ENCODE data around the gene SEC23A.

Gene SEC23A

DNA sequence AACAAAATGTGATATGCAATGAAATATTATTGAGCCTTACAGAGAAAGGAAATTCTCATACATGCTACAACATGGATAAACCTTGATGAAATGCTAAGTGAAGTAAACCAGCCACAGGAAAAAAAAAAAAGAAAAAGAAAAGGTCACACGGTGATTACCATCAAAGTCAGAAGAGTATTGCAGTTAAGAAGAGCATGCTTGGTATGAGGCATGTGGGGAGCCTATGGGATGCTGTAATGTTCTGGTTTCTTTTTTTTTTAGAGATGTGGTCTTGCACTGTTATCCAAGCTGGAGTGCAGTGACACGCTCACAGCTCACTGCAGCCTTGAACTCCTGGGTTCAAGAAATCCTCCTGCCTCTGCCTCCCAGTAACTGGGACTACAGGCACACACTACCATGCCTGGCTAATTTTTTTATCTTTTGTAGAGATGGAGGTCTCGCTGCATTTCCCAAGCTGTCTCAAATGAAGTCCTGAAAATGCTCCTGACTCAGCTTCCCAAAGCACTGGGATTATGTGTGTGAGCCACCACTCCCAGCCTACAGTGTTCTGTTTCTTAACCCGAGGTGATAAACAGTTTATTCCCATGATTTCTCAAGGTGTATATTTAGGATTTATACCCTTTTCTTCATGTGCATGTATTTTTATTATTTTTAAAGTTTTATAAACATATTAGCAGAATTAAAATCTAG, 96.2 kb downstream of the SEC23A start:
- TF ChIP-seq, protein P1, sequence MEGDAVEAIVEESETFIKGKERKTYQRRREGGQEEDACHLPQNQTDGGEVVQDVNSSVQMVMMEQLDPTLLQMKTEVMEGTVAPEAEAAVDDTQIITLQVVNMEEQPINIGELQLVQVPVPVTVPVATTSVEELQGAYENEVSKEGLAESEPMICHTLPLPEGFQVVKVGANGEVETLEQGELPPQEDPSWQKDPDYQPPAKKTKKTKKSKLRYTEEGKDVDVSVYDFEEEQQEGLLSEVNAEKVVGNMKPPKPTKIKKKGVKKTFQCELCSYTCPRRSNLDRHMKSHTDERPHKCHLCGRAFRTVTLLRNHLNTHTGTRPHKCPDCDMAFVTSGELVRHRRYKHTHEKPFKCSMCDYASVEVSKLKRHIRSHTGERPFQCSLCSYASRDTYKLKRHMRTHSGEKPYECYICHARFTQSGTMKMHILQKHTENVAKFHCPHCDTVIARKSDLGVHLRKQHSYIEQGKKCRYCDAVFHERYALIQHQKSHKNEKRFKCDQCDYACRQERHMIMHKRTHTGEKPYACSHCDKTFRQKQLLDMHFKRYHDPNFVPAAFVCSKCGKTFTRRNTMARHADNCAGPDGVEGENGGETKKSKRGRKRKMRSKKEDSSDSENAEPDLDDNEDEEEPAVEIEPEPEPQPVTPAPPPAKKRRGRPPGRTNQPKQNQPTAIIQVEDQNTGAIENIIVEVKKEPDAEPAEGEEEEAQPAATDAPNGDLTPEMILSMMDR (IDR thresholded peaks at IDR 0.05), result no peak

DNA sequence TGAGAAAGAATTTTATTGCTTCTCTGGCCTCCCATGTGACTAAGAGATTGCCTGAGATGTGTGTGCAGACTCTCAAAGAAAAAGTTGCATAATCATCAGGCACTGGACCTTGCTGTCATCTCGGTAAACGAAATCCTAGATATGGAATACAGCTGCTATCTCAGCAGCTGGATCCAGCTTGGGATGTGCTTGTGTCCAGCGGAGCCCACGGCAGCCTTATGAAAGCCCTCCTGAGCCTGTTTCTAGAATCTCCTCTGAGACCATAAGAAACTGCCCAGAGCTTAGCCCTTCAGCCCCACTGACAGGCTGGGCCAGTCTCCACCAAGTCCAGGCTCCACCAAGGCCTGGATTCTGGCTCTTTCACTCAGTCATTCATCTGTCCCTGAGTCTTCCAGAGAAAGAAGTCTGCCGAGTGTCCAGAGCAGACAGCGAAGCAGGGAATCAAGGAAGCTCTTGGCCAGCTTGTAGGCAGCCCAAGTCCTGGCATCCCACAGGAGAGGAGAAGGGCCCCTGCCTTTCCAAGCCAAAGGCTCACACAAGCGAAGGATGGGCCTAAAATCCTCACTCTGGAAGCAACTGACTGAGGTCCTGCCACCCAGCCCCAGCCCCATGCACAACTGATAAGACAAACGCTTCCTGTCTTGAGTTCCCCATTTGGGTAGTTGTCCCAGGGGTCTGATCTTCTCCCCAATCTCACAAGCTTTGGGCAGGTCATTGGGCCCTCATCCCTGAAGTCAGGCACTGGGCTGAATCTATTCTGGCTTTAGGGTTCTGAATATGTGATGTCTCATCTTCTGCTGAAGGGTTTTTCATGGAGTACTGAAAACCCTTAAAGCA, 97.8 kb downstream of the SEC23A start:
- TF ChIP-seq, protein P1 (IDR thresholded peaks at IDR 0.05), result no peak

DNA sequence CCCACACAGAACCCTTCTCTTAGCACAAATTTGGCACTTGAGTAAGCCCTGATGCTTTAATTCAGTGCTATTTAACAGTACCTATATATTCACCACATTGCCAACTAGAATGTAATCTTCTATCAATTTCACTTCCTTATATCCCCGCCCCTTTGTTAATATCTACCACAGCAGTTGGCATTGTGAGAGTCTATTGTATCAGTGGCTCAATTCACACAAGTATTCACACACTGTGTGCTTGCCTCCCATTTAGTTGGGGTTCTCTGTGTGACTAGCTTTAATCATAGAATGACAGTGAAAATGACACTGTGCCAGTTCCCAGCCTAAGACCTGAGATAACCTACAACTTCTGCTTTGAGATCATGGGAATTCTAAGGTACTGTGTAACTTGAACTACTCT, 103.1 kb downstream of the SEC23A start:
- TF ChIP-seq, protein P1 (IDR thresholded peaks at IDR 0.05), result no peak

DNA sequence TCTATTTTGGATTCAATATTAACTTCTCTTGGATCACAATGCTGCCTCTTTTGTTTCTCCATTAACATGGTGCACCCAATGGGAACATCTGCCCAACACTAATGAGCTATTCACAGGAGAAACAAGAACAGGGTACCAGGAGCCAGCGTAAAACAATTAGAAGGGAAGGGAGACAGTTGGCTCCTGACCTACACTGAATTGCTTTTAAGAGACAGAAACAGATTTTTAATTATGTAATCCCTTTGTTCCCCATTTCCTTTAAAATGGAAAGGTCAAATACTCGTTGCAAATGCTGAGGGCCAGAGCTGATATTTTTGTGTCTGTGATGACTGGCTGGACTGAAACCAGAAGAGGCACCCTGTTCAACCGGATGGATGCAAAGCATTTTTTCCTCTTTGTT, 108.3 kb downstream of the SEC23A start:
- TF ChIP-seq, protein P1 (IDR thresholded peaks at IDR 0.05), result no peak

DNA sequence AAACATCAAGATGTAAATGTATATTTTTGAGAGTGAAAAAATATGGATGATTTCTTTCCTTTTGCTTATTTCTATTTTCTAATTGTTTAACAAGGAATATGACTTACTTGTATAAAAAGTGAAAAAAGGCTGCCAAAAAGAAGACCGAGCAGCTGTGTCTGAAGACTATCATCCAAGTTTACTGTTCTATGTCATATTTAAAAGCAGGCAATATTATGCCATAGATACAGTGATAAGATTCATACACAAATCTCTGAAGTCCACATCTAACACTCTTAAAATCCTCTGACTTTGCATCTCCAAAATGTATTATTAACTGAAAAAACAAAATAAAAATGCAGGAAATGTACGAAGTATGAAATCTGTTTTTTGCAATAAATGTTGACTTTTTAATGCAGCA, 109.1 kb downstream of the SEC23A start:
- TF ChIP-seq, protein P1 (IDR thresholded peaks at IDR 0.05), result no peak

DNA sequence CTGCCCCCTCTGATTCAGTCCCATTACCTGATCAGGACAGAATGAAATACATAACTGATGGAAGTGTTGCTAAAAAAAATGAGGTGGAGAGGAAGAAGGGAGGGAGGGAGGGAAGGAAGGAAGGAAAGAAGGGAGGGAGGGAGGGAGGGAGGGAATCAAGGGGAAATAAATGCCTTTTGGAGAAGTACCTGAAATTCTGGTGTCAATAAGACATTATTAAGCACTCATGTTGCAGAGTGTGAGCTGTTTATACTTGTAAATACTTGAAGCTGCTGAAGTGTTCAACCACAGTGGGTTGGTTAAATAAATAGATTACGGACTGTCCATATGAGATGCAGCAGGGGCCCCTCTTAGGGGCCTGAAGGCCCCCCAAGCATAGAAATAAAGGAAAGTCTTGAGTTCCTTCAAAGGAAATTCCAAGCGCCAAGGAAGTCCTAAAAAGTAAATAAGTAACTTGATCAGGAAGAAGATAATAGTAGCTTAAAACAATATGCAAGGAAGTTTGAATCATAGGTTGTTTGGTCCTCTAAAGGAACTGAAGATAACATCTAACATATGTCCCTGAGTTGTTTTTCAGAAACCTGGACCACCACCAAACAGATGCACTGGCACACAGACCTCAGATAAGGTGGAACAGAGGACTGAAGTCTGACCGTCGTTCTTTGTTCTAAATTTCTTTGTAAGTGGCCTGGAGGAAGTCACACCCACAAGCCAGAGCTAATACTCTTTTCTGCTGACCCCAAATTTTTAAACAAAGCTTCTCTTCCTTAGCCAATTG, 110.8 kb downstream of the SEC23A start:
- TF ChIP-seq, protein P1 (IDR thresholded peaks at IDR 0.05), result no peak

DNA sequence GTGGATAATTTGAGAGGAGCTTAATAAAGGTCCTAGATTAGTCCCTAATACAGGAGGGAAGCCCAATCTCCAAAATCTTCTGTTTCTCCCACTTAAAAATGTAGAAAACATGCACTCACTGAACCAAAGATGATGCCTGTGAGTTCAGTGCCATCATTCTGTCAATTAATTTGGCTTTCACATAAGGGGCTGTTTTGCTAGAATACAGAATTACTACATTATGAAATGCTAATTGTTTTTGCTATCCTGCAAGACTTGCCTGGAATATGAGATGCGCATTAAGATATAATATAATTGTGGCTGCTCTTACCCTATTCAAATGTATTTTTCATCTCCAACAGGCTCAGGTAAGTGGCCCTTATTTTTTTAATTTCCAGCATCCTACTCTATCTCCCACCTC, 111.7 kb downstream of the SEC23A start:
- TF ChIP-seq, protein P1 (IDR thresholded peaks at IDR 0.05), result no peak
